Esophagus squamous epithelium (tissue), 5 donors: ENCODE measurements around the gene AUTS2. TPM values are rescaled to one million over a fixed set of nuclear protein-coding genes. Genes with fewer than 3 reads are reported as not detected.

ENCODE experiments used
- DNase-seq: peaks from one replicate; lab custom pipeline; 2025; lab: John Stamatoyannopoulos, UW
- H3K27ac ChIP-seq, 4 donors: fragments of 200-600 bp; sonication (generic); one replicate each; pipeline ENCODE4 v1.5.1; 2016 to 2019; ENCODE audit warnings: mild to moderate bottlenecking in 1 of 4
- H3K27me3 ChIP-seq, 4 donors: fragments of 200-600 bp; sonication (generic); 1 replicate in 3 of 4; 2 replicates in 1 of 4; pipeline versions ENCODE4 v1.5.1 to v1.6.0; 2017 to 2021; ENCODE audit warnings: antibody characterized with exemption in 1 of 4
- H3K36me3 ChIP-seq, 3 donors: fragments of 200-600 bp; sonication (generic); one replicate each; pipeline ENCODE4 v1.5.1; 2016 to 2019
- H3K4me1 ChIP-seq, 3 donors: fragments of 200-600 bp; sonication (generic); one replicate each; pipeline ENCODE4 v1.5.1; 2017 to 2019
- H3K4me3 ChIP-seq, 4 donors: fragments of 200-600 bp; sonication (generic); 1 replicate in 3 of 4; 2 replicates in 1 of 4; pipeline ENCODE4 v1.5.1; 2016 to 2019; ENCODE audit warnings: mild to moderate bottlenecking in 2 of 4, moderate library complexity in 1 of 4
- H3K9me3 ChIP-seq, 3 donors: fragments of 200-600 bp; sonication (generic); one replicate each; pipeline ENCODE4 v1.5.1; 2016 to 2019
- CTCF ChIP-seq, 6 experiments: fragments of 450-650 bp in 4 of 6; fragments of 200-600 bp in 2 of 6; sonication (generic) in 2 of 6; IDR thresholded peaks; one replicate each; pipeline ENCODE4 v1.5.1; 2016 to 2019; ENCODE audit warnings: antibody characterized with exemption in 6 of 6, mild to moderate bottlenecking in 4 of 6, moderate library complexity in 4 of 6
- POLR2A ChIP-seq, 4 donors: fragments of 450-650 bp; IDR thresholded peaks; one replicate each; pipeline ENCODE4 v1.6.1; 2017; ENCODE audit warnings: antibody characterized with exemption in 4 of 4, mild to moderate bottlenecking in 4 of 4, moderate library complexity in 3 of 4
- WGBS, 2 donors: methylation state at CpG; one replicate each; pipeline ENCODE4 v1.1.5; 2018; 5-methylcytosine and 5-hydroxymethylcytosine counted together
- intact Hi-C: fragments of 100-400 bp; cut with DNase I; formaldehyde crosslinking; loops from one replicate; pipeline ENCODE4 v1.15.0; 2022
- total RNA-seq, 4 donors: library from RNA; depleted of rRNA; stranded (reverse); fragments of >200 nt; gene quantifications; one replicate each; pipeline ENCODE4 v1.1.0, GENCODE V29; 2016
- donor health status: DM: yes; HTN: yes; CAD: no.

Gene AUTS2
- total RNA-seq, 4 donors from 2014 or later = 9.5 to 36.2 (median 23.0) TPM

DNA sequence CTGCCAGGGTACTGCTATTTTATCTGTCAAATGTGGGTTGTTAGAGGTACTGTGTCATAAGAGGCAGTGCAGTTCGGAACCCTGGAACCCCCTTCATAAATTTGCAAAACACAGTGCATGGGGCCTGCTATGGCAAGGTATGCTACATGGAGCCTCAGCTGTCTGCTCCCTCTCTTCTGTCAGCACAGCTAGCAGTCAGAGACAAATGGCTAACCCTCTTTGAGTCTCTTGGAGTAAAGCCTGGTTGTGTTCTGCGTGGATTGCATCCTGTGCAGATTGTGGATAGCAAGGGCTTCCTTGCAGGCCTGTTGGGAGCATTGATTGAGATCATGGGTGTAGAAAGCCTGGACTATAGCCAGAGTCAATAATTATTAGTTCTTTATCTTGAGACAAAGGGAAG, 397.8 kb downstream of the AUTS2 start:
- no peaks in the 10 kb centered on the region for H3K36me3 ChIP-seq
- no peak overlapping the region for H3K27ac ChIP-seq
- WGBS, 2 donors = 64 to 67% methylated on average over 2 of the region's 2 CpGs
- intact Hi-C loops = no loop called here
- no peaks in the 10 kb centered on the region for H3K4me1 ChIP-seq
- no peaks in the 10 kb centered on the region for H3K27me3 ChIP-seq
- no peak for DNase-seq
- TF ChIP-seq POLR2A (IDR thresholded peaks at IDR 0.05) = no peak
- no peak for TF ChIP-seq CTCF (IDR thresholded peaks at IDR 0.05)
- no peak overlapping the region for H3K4me3 ChIP-seq
- H3K9me3 ChIP-seq = no peaks in the 10 kb centered on the region

DNA sequence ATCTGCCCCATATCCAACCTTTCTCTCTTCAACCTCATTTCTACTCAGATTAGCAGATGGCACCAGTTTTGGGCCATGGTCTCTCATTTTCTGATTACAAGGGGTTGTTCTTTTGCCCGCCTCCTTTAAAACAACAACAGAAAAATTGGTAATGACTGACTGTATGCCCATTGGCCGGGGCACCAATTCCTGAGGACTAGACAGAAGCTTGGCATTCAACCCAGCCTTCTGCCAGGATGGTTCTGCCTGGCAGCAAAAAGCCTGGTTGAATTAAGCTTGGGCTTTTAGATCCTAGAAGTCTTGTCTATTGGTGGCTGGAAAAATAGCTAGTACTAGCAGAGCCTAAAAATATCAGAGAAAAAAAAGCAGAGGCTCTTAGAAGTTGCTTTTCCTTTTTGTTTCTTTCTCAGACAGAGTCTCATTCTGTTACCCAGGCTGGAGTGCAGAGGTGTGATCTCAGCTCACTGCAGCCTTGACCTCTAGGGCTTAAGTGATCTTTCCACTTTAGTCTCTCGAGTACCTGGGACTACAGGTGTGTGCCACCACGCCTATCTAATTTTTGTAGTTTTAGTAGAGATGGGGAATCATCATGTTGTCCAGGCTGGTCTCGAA, 402.6 kb downstream of the AUTS2 start:
- Histone ChIP-seq H3K4me3 (no peak overlapping the region), H3K27ac (no peak overlapping the region), H3K4me1 (no peaks in the 10 kb centered on the region), H3K9me3 (no peaks in the 10 kb centered on the region), H3K36me3 (no peaks in the 10 kb centered on the region), H3K27me3 (no peaks in the 10 kb centered on the region)
- WGBS, 2 donors = 79 to 91% methylated on average over 5 of the region's 5 CpGs
- no peak for TF ChIP-seq CTCF (IDR thresholded peaks at IDR 0.05)
- TF ChIP-seq POLR2A (IDR thresholded peaks at IDR 0.05) = no peak
- intact Hi-C loops = no loop called here
- DNase-seq = no peak

- DNase-seq = no peak
- intact Hi-C loops = no loop called here
- Histone ChIP-seq H3K4me1 (peaks cover 0 to 8% (median 0%) of the 10 kb centered on the region in 3 donors), H3K27ac (no peak overlapping the region), H3K27me3 (no peaks in the 10 kb centered on the region), H3K4me3 (no peak overlapping the region), H3K9me3 (no peaks in the 10 kb centered on the region), H3K36me3 (no peaks in the 10 kb centered on the region)
- 65% methylated on average over 2 of the region's 2 CpGs for WGBS, 2 donors
- TF ChIP-seq POLR2A (IDR thresholded peaks at IDR 0.05) = no peak
These were observed 407.2 kb downstream of the AUTS2 start for GRCh38 chr7:70005480-70005879.

GRCh38 chr7:70005891-70006260, 407.6 kb downstream of the AUTS2 start:
- Histone ChIP-seq H3K4me3 (no peak overlapping the region), H3K27ac (no peak overlapping the region), H3K27me3 (no peaks in the 10 kb centered on the region), H3K36me3 (no peaks in the 10 kb centered on the region), H3K4me1 (peaks cover 0 to 8% (median 0%) of the 10 kb centered on the region in 3 donors), H3K9me3 (no peaks in the 10 kb centered on the region)
- TF ChIP-seq CTCF (IDR thresholded peaks at IDR 0.05) (no peak), POLR2A (IDR thresholded peaks at IDR 0.05) (no peak)
- intact Hi-C loops = no loop called here
- 69 to 70% methylated on average over 7 of the region's 7 CpGs for WGBS, 2 donors
- no peak for DNase-seq

GRCh38 chr7:70006261-70006920, 408.1 kb downstream of the AUTS2 start:
- WGBS, 2 donors = 40 to 56% methylated on average over 8 to 9 of the region's 9 CpGs
- intact Hi-C loops = no loop called here
- Histone ChIP-seq H3K27ac (no peak overlapping the region), H3K4me3 (no peak overlapping the region), H3K9me3 (no peaks in the 10 kb centered on the region), H3K4me1 (peaks cover 0 to 8% (median 0%) of the 10 kb centered on the region in 3 donors), H3K36me3 (no peaks in the 10 kb centered on the region), H3K27me3 (no peaks in the 10 kb centered on the region)
- no peak for DNase-seq
- no peak for TF ChIP-seq CTCF (IDR thresholded peaks at IDR 0.05)
- TF ChIP-seq POLR2A (IDR thresholded peaks at IDR 0.05) = no peak
